ENCODE data around the gene SLC2A1.

SLC2A1 gene

DNA sequence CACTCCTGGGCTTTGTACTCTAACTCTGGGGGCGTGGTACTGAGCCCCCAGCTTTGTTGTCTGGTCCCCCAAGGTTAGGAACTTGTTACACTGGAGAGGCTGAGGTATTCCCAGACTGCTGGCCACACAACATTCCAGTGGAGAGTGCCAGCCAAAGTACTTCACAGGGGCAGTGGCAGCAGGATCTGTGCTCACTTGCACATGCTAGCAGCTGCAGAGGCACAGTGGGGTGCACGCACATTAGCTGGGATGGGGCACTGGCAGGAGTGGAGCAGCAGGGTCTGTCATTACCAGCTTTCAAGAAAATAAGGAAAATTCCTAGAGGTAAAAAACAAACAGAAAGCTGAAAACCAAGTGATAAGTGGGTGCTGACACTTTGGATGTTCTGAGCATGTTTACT is 81.3 kb downstream of the SLC2A1 start:
- peaks cover 18% of the 10 kb centered on the region for H3K27me3 Mint-ChIP-seq
- H3K4me3 Mint-ChIP-seq, result no peak overlapping the region
- intact Hi-C loops (cut with micrococcal nuclease), result no loop called here
- H3K4me1 Mint-ChIP-seq (ENCODE audit: low read depth), result no peaks in the 10 kb centered on the region
- H3K27ac Mint-ChIP-seq, result no peak overlapping the region
- no peaks in the 10 kb centered on the region for H3K36me3 Mint-ChIP-seq (ENCODE audit: low read depth)
- peaks cover 13% of the 10 kb centered on the region for H3K9me3 Mint-ChIP-seq

- no peaks in the 10 kb centered on the region for H3K4me1 Mint-ChIP-seq (ENCODE audit: low read depth)
- no peaks in the 10 kb centered on the region for H3K36me3 Mint-ChIP-seq (ENCODE audit: low read depth)
- peaks cover 18% of the 10 kb centered on the region for H3K27me3 Mint-ChIP-seq
- no peak overlapping the region for H3K4me3 Mint-ChIP-seq
- intact Hi-C loops (cut with micrococcal nuclease), result no loop called here
- H3K27ac Mint-ChIP-seq, result no peak overlapping the region
- peaks cover 13% of the 10 kb centered on the region for H3K9me3 Mint-ChIP-seq
Observed at GRCh38 chr1:42876009-42876408, 82.7 kb downstream of the SLC2A1 start.
